IPS-18c (cell line): ENCODE data around the gene GNPTAB.
A peak's percentile ranks its signal among the peaks of the same experiment; 100 is the strongest.
"Not testable (repeated sequence)": the region's sequence is repeated elsewhere in the genome, so short reads cannot be mapped to it uniquely, and the experiment has no call there.

Experiments
- H3K4me3 ChIP-seq: 2 replicates; pipeline ENCODE4 v1.7.0; 2013; ENCODE audit warnings: low read depth, mild to moderate bottlenecking, low read length, moderate library complexity; ENCODE audit not compliant: insufficient read depth
- H3K9me3 ChIP-seq: one replicate; pipeline ENCODE4 v1.6.1; 2013; ENCODE audit warnings: mild to moderate bottlenecking, low read length, moderate library complexity; ENCODE audit not compliant: control insufficient read depth, insufficient read depth

Gene GNPTAB

GRCh38 chr12:101734482-101734881, 96.3 kb downstream of the GNPTAB start:
- H3K4me3 ChIP-seq, H3K9me3 ChIP-seq: not testable (repeated sequence)

GRCh38 chr12:101733166-101733565, 97.6 kb downstream of the GNPTAB start:
- Histone ChIP-seq H3K9me3 (no peaks in the 10 kb centered on the region), H3K4me3 (no peak overlapping the region)

GRCh38 chr12:101732318-101732717, 98.4 kb downstream of the GNPTAB start:
- H3K4me3 ChIP-seq = no peak overlapping the region
- no peaks in the 10 kb centered on the region for H3K9me3 ChIP-seq

GRCh38 chr12:101729842-101730241, 100.9 kb downstream of the GNPTAB start:
- H3K9me3 ChIP-seq = no peaks in the 10 kb centered on the region
- H3K4me3 ChIP-seq = no peak overlapping the region

GRCh38 chr12:101727098-101727497, 103.7 kb downstream of the GNPTAB start:
- Histone ChIP-seq H3K9me3 (no peaks in the 10 kb centered on the region), H3K4me3 (no peak overlapping the region)

- H3K9me3 ChIP-seq = no peaks in the 10 kb centered on the region
- H3K4me3 ChIP-seq = no peak overlapping the region
These were observed 108.4 kb downstream of the GNPTAB start for GRCh38 chr12:101722392-101722791.

GRCh38 chr12:101720118-101720517, 110.6 kb downstream of the GNPTAB start:
- Histone ChIP-seq H3K4me3 (no peak overlapping the region), H3K9me3 (no peaks in the 10 kb centered on the region)

- Histone ChIP-seq H3K4me3 (no peak overlapping the region), H3K9me3 (no peaks in the 10 kb centered on the region)
These were observed 111.2 kb downstream of the GNPTAB start for GRCh38 chr12:101719566-101719965.

GRCh38 chr12:101714877-101715444, 115.8 kb downstream of the GNPTAB start:
- Histone ChIP-seq H3K9me3 (no peaks in the 10 kb centered on the region), H3K4me3 (no peak overlapping the region)

- H3K4me3 ChIP-seq = no peak overlapping the region
- no peaks in the 10 kb centered on the region for H3K9me3 ChIP-seq
These were observed 116.8 kb downstream of the GNPTAB start for GRCh38 chr12:101713930-101714329.

- Histone ChIP-seq H3K4me3 (no peak overlapping the region), H3K9me3 (no peaks in the 10 kb centered on the region)
These were observed 117.6 kb downstream of the GNPTAB start for GRCh38 chr12:101713059-101713682.

GRCh38 chr12:101710288-101710687, 120.5 kb downstream of the GNPTAB start:
- Histone ChIP-seq H3K9me3 (no peaks in the 10 kb centered on the region), H3K4me3 (no peak overlapping the region)

GRCh38 chr12:101707131-101707782, 123.5 kb downstream of the GNPTAB start:
- Histone ChIP-seq H3K9me3 (no peaks in the 10 kb centered on the region), H3K4me3 (no peak overlapping the region)

GRCh38 chr12:101706403-101706802, 124.4 kb downstream of the GNPTAB start:
- Histone ChIP-seq H3K9me3 (no peaks in the 10 kb centered on the region), H3K4me3 (no peak overlapping the region)

- no peaks in the 10 kb centered on the region for H3K9me3 ChIP-seq
- H3K4me3 ChIP-seq = no peak overlapping the region
These were observed 127.3 kb downstream of the GNPTAB start for GRCh38 chr12:101703487-101703886.

- peaks cover 2% of the 10 kb centered on the region for H3K9me3 ChIP-seq
- no peak overlapping the region for H3K4me3 ChIP-seq
These were observed 130.4 kb downstream of the GNPTAB start for GRCh38 chr12:101700299-101700820.

GRCh38 chr12:101698800-101699347, 131.9 kb downstream of the GNPTAB start:
- Histone ChIP-seq H3K9me3 (peaks cover 2% of the 10 kb centered on the region), H3K4me3 (peak overlapping the region; percentile 74; the same call in 1 of the 2 replicates)
